HG02763 (cell line): ENCODE data around the gene F2RL2.

Experiments used
- ATAC-seq: cut with Tn5 transposase; IDR thresholded peaks from one replicate; pipeline ENCODE4 v1.9.1; 2021; ENCODE audit warnings: mild to moderate bottlenecking, moderate library complexity; ENCODE audit not compliant: unreplicated experiment

F2RL2 gene, protein sequence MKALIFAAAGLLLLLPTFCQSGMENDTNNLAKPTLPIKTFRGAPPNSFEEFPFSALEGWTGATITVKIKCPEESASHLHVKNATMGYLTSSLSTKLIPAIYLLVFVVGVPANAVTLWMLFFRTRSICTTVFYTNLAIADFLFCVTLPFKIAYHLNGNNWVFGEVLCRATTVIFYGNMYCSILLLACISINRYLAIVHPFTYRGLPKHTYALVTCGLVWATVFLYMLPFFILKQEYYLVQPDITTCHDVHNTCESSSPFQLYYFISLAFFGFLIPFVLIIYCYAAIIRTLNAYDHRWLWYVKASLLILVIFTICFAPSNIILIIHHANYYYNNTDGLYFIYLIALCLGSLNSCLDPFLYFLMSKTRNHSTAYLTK

DNA sequence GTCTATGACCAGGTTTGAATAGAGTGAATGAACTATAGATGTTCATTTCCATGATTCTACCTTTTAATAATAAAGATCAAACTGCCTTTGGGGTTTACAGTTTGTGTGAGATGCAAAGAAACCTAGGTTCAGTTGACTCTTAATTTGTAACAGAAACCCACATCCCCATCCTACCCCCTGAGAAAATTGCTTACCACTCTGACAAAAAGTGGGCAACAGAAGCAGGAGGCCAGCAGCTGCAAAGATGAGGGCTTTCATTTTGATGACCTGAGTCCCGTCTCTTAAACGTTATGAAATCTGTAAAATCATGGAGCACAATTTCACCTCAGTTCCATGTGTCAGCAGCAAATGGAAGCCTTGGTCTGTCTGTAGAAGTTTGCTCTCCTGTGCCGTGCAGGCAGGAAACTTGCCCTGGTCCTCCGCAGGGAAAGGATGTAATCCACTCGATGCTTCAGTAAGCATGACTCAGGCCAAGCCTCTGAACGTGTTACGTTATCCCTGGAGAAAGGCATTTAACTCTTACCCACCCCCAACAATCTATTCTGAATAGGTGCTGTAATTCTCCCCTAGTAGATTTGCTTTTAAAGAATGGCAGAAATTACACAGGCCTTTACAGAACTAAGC lies at the start of gene F2RL2:
Gene F2RL2, minus strand, starts transcription at position 431 of the 624 bp plus-strand sequence. Its CDS starts 173 bp downstream, at position 258.
- ATAC-seq, result no peak

DNA sequence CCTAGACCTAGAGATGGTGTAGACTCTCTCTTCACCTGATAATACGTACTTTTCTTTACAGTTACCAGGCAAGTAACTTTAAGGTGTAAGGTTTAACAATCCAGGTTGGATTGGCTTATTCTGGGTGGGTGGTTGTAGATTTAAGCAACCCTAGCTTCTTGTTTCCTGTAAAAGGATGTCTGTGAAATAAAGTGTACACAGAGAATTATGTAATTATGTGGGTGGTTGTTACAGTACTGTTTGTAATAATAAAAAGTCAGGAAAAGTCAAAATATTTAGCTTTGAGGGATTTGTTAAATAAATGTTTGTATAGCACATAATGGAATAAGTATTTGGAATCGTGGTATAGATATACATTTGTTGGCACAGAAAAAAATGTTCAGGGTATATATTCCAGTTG lies 49.0 kb upstream of the F2RL2 start:
- ATAC-seq, result no peak

DNA sequence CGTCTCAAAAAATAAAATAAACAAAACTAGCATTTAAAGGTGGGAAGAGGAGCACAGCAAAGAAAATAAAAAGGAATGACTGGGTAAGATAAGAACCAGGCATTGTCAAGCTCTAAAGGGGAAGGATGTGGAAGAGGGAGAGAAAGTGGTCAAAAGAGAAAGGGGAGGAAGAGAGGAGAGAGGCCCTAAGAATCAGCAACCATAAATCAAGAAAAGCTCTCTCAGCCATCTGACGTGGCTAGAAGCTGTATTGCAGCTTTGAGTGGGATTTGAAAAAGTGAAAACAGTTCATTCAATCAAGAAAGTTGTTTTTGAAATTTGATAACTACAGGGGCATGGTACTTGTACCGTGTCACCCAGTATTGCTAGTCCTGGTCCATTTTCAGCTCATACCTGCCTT lies 47.3 kb upstream of the F2RL2 start:
- ATAC-seq, result no peak

DNA sequence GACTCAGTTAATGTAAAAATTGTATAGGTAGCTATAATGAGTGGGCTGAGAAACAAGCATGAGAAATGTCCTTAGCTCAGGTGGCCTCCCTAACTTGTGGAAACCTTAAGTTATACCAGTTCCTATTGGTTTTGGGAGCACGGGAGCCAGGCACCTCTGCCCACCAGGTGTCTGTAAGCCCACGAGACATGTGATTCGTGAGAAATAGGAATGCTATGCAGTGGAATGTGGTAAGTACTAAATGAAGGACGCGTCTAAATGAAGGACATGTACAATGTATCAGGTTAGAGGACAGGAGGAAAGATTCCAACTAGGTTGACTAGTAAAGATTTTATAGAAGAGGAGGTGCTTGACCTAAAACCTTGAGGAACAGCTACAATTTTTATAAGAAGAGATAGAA lies 46.0 kb upstream of the F2RL2 start:
- ATAC-seq, result no peak

DNA sequence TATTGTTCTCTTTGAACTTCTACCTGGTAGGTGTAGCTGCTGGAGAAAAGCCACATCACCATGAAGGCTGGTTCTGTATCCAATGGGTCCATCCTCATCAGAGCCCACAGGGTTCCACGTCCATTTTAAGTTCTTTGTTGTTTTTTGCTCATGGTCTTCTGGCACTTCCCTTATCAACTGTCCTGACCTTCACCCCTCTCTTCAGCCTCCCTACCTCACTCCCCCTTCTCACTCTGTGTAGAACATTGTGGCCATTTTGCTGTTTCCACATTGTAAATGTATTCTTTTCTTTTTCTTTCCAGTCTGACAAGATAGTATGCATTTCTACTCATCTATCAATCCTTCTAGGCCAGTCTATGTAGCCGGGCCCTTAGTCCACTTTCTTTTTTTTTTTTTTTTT lies 44.3 kb upstream of the F2RL2 start:
- no peak for ATAC-seq

DNA sequence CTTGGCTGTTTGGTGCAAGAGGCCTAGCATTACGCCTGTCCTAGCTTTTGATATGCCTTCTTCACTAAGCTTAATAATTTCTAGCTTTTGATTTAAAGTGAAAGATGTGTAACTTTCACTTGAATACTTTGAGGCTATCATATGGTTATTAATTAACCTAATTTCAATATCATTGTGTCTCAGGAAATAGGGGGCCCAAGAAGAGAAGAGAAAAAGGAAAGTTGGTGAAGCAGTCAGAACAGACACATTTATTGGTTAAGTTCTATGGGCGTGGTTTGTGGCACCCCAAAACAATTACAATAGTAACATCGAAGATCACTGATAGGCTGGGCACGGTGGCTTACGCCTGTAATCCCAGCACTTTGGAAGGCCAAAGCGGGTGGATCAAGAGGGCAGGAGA lies 40.9 kb upstream of the F2RL2 start:
- no peak for ATAC-seq

DNA sequence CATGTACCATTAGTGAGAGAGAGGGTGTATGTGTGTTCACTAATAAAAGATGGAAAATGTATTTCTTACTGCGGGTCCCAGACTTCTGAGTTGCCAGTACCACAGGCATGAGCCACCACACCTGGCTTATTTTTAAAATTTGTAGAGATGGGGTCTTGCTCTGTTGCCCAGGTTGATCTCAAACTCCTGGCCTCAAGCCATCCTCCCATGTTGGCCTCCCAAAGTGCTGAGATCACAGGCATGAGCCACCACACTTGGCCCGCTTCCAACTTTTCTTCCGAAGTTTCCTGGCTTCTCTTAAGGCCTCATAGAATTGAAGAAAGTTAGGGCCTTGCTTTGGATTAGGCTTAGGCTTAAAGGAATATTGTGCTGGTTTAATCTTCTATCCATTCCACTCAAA lies 40.4 kb upstream of the F2RL2 start:
- ATAC-seq, result no peak

DNA sequence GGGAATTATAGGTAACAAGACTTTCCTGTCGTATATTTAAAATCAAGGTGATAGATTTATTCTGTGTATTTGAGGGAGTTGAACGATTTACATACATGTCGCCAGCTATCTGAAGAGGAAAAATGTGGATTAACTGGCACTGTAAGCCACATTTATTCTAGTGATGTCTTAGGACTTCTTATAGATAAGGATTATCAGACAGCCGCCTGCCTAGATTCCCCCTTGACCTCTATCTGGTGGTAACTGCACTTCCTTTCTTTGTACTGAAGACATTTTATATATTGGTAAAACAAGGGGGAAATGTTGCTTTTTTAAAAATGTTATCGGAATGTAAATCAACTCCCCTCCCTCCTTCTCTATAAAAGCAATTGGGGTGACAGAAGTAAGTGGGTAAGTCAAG lies 39.3 kb upstream of the F2RL2 start:
- no peak for ATAC-seq

DNA sequence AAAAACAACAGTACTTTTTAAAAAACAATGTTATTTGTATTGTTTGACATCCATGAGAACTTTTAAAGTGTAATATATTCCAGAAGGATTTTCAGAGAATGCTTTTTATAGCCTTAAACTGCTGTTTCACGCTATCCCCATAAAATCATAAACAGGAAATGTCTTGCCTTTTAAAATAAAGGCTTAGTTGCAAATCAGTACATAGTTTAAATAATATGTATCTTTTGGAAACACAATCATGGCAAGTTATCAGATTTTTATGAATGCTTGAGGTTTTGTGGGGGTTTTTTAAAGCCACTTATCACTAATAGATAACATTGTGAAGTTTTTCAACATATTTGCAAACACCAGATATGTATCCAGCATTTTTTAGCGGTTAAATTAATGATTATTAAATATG lies 37.2 kb upstream of the F2RL2 start:
- no peak for ATAC-seq

DNA sequence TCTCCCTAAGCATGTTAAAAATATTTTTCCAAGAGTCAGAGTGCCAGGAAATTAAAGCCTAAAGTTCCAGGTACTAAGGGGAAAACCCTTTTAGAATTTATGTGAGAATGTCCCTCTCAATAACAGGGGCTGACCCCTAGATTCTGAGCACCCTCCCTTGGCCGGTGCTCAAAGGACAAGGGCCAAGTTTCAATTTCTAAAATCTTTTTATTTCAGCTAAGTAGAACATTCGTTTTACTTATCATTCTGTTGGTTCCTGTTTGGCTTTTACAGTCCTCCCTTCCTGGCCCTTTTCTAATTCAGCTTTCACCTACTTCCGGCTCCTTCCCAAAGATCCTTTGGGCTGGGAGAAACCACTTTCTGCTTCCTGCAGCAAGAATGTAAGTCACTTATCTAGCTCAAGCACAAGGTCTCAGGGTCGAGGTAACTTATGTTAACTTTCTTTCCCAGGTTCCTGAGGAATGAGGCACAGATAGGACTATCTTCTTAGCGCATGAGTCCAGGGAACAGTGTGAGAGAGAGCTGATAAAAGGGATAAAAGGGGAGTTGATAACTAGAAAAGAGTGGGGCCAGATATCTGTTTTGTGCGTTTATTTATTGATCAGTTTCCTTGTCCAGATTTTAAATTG lies 34.6 kb upstream of the F2RL2 start:
- no peak for ATAC-seq

DNA sequence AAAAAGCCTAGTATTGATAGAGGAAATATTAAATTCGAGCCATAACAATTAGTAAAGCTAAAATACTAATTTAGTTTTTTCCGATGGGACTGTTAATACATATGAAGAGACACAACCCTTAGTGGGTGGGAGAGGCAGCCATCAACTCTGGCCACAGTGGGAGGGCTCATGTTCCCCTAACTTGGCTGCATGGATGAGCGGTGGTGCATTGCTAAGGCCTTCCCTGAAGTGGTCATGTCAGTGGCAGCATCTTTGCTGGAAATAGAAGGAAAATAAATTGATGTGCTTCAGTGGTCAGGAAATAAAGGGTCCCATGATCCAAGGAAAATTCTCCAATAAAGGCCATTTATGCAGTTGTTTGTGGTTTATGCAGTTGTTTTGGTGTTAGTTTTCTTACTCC lies 33.9 kb upstream of the F2RL2 start:
- ATAC-seq, result no peak

DNA sequence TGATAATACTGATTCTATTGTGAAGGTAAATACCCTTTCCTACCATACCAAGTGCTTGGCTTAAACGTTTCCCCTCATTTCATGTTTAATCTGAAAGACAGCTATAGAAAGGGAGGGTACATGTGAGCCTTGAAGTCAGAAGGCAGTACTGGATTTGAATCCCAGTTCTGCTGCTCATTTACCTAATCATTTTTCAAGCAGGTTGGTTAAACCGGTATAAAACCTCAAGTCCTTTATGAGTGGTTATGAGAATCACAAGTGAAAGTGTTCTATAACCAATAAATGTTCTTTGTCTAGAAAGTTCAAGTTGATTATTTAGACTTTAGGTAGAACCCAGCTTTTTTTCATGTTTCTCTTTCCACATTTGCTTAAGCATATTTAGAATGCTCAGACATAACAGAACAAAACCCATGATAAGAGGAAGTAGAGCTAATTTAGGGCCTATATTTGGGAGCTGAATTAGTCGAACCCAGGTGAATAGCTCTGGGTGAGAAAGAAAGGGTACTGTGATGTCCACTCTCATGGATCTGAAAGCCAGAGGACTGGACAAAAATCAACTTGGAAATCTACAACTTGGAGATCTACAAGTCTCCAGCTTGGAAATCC lies 29.7 kb upstream of the F2RL2 start:
- no peak for ATAC-seq

DNA sequence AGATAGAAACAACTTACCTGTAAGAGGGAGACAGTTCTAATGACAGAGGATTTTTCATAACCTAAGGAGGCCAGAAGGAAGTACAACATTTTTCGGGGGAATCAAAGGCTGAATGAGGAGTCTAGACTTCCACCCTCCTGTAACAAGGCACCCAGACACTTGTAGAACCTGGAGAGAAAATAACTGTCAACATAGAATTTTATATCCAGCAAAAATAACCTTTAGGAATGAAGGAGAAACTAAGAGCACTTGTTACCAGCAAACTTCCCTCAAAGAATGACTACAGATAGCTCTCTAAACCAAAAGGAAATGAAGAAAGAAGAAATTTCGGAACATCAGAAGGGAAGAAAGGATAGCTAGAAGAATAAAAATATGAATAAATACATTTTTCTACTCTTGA lies 25.9 kb upstream of the F2RL2 start:
- no peak for ATAC-seq

DNA sequence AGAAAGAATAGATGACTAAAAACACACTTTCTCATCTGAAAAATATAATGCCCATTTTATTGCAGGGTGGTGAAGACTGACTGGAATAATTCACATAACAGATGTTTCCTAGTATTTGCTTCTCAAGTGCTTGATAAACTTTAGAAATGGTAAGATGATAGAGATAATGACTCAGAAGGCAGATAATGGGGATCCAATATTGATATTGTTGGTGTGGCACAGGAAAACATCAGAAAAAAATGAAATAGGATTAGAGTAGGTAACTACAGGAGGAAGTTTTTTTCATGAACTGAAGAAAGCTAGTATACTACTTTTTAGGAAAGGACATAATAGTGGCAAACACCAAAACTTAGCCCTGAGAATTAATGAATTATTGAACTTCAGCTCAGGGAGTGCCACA lies 20.2 kb upstream of the F2RL2 start:
- no peak for ATAC-seq

DNA sequence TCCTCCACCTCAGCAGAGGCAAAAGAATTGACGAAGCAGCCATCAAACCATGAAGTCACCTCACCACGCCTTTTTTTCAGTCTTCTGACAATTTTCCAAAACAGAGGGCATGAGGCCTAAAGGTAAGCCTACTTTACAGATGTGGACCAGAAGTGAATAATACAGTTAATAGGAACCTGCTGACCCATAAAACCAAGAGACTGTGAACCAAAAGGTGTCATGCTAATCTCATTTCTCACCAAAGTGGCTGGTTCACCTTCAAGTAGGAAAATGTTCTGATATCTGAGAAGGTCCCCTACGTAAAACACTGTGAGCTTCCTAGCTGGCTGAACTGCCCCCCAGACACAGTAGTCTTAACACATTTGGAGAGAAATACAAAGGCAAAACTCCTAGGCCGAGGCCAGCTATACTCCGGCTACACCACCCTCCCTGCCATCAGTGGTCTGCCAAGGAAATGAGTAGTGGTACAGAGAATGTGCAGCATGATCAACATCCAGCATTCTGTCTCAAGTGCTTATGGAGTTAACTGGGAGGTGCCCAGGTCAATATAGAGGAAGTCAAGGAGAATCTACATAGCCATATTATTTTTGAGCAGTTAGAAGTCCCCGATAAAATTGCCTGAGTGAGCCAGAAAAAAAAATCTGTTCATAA lies 19.3 kb upstream of the F2RL2 start:
- ATAC-seq, result no peak

DNA sequence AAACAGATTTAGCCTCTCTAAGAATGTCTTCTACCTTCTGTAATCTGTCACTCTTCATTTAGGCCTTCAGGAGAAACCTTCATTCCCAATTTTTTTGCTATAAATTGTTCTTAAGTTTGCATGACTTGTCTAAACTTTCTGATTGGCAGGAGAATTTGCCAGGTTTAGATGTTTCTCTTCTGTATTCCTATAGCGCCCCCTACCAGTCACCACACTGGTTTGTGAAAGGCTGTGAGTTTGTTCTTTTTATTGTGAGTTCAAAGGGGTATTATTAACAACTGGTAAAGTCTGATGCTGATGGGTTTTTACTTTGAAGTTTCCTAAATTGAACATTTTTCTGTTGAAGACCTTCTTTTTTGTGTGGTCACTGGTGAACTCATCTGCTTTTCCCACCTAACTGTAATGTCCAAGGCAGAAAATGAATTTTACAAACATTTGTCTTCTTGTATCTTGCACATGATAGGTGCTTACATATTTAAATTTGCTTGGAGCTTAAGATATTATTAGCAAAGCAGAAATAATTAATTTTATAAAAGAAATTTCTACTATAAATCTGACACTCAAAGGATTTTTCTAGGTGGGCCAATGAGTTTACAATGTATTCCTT lies 18.4 kb upstream of the F2RL2 start:
- no peak for ATAC-seq

DNA sequence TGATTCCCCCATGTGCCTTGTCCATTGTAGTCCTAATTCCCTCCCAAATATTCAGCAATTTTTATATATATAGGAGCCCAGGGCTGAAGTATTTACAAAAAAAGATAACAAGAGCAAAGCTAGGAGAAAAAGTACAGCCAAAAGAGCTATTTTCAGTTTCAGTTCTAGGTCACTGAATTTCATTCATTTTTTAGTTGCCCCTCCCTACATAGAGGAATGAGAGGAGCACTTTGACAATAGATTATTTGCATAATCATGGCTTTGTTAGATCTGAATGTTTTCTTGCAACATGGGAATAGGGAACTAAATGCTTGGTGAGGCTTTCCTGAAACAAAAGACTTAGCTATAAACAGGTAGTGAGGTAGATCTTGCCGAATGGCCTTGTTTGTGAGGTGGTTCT lies 15.3 kb upstream of the F2RL2 start:
- no peak for ATAC-seq

DNA sequence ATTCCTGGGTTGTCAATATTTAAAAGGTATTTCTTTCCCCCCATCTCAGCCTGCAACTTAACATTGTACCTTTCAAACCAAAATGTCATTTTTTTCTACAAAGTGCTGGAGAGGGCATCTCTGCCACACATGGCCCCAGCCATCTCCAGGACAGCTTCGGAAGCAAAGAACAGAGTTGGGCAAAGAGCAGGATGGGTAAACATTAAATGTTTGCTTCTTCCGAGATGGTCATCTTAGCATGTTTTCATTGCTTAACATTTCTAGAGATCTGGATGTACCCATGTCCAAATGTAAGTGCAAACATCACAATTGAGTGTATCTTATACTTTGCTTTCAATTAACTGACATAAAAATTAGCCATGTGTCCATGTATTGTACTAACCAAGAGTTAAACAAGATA lies 14.3 kb upstream of the F2RL2 start:
- ATAC-seq, result no peak

DNA sequence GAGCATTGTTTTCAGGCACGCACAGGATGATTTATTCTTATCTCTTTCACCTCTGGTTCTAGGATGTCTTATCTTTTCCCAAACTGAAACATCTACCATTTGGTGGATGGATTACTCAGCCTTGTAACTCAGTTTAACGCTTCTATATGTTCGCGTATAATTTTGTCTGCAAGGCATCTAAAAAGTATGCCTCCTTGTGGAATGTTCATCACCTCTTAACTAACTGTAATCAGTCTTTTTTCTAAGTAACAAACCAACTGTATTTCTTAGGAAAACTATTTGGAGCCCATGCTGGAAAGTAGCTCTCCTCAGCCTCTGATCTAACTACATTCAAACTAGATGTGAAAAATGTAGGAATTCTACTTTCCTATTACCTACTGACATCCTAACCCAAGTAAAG lies 11.5 kb upstream of the F2RL2 start:
- no peak for ATAC-seq

DNA sequence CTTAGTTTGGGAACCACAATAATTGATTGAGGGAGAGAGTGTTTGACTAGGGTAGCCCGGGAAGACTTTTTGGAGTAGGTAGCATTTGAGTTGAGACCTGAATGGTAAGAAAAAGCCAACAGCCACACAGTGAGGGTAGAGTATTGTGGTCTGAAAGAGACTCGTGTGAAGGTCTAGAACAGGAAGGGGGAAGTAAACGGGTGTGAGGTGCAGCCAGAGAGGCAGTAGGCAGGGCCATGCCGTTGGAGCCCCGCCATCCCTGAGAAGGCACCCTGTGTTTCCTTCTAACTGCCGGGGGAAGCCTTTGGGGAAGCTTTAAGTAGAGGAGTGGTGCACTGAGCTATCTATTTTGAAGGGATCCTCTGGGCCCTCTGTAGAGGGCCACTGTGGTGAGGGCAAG lies 3.5 kb upstream of the F2RL2 start:
- no peak for ATAC-seq
